ENCODE data around the gene KIF26A. TPM values are rescaled to one million over a fixed set of nuclear protein-coding genes. Genes with fewer than 3 reads are reported as not detected.

Gene KIF26A
- total RNA-seq, 2 donors from 2014 or later, result 2.0 to 3.9 TPM

DNA sequence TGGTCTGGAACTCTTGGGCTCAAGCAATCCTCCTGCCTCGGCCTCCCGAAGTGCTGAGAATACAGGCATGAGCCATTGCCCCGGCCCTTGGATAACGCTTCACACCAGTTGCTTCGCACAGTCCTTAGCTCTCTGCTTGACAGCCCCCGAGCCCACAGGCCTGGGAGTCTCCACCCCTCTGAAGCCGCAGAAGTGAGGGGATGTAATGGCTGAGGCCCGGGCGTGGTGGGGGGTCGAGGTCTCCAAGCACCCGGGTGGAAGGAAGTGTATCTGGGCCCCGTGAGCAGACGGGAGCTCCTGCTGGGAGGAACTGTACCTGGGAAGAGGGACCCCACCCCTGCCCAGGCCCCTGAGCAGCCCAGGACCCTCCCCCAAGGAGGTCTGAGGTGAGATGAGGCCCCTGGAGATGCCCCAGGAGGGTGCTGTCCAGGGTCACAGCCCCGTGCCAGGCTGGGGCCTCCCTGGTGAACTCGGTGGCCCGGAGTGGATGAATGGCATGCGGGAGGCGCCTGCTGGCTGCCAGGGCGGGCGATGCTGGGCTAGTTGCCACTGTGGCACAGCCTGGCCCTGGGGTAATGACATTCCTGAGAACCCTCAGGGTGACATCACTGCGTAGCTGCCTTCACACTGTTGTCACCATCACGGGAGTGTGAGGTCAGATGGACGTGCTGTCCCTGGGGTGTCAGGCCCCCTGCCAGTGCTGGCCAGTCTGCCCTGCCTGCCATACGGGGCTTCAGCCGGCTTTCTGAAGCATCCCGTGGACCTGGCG lies 48.9 kb downstream of the KIF26A start:
- no peaks in the 10 kb centered on the region for H3K4me1 ChIP-seq (ENCODE audit: control insufficient read depth in 1 of 2, low read depth in 2 of 2)
- no peaks in the 10 kb centered on the region for H3K27me3 ChIP-seq (replicated peaks; ENCODE audit: insufficient read depth)
- no peaks in the 10 kb centered on the region for H3K9me3 ChIP-seq
- ATAC-seq (ENCODE audit: insufficient number of reproducible peaks, low FRiP score, low read depth) (no peak), DNase-seq (ENCODE audit: low spot score) (no peak)
- no peak overlapping the region for H3K4me3 ChIP-seq
- H3K36me3 ChIP-seq, result no peaks in the 10 kb centered on the region
- TF ChIP-seq, protein P1, sequence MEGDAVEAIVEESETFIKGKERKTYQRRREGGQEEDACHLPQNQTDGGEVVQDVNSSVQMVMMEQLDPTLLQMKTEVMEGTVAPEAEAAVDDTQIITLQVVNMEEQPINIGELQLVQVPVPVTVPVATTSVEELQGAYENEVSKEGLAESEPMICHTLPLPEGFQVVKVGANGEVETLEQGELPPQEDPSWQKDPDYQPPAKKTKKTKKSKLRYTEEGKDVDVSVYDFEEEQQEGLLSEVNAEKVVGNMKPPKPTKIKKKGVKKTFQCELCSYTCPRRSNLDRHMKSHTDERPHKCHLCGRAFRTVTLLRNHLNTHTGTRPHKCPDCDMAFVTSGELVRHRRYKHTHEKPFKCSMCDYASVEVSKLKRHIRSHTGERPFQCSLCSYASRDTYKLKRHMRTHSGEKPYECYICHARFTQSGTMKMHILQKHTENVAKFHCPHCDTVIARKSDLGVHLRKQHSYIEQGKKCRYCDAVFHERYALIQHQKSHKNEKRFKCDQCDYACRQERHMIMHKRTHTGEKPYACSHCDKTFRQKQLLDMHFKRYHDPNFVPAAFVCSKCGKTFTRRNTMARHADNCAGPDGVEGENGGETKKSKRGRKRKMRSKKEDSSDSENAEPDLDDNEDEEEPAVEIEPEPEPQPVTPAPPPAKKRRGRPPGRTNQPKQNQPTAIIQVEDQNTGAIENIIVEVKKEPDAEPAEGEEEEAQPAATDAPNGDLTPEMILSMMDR (IDR thresholded peaks at IDR 0.05), result no peak
- no peak overlapping the region for H3K27ac ChIP-seq

DNA sequence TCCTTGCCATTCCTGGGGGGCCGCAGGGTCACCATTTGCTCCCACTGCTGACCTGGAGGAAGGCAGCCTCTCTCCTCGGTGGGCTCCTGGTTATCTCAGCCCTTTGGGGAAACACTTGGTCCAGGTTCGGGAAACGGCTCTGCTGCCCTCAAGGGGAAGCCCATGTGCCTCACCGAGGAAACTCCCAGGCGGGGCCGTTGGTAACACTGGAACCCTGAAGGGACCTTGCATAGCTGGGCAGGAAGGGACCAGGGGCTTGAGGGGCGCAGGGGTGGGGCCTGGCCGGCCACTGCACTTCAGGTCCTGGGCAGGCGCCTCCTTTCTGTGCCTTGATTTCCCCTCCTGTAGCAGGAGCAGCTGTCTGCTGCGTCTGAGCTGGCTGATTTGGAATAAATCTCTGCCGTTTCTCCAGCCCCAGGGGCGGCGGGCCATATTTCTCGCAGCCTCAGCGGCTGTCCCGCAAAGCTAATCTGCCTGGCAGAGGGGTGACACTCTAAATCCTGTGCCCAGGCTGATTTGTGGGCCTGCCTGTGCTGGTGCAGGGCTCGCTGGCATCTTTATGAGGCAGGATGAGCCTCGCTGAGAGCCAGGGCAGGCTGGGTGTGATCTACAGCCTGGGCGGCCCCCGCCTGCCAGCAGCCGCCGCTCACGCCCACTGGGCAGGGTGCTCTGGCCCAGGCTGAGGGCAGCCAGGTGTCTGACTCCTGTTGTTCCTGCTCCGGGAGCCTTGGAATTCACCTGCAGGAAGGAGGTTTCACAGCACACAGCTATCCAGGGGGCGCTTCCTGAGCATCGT lies 49.7 kb downstream of the KIF26A start:
- H3K9me3 ChIP-seq, result no peaks in the 10 kb centered on the region
- TF ChIP-seq, protein P1 (IDR thresholded peaks at IDR 0.05), result no peak
- DNase-seq (ENCODE audit: low spot score), result no peak
- no peak overlapping the region for H3K4me3 ChIP-seq
- no peak for ATAC-seq (ENCODE audit: insufficient number of reproducible peaks, low FRiP score, low read depth)
- no peaks in the 10 kb centered on the region for H3K27me3 ChIP-seq (replicated peaks; ENCODE audit: insufficient read depth)
- H3K27ac ChIP-seq, result no peak overlapping the region
- H3K36me3 ChIP-seq, result no peaks in the 10 kb centered on the region
- H3K4me1 ChIP-seq (ENCODE audit: control insufficient read depth in 1 of 2, low read depth in 2 of 2), result no peaks in the 10 kb centered on the region

DNA sequence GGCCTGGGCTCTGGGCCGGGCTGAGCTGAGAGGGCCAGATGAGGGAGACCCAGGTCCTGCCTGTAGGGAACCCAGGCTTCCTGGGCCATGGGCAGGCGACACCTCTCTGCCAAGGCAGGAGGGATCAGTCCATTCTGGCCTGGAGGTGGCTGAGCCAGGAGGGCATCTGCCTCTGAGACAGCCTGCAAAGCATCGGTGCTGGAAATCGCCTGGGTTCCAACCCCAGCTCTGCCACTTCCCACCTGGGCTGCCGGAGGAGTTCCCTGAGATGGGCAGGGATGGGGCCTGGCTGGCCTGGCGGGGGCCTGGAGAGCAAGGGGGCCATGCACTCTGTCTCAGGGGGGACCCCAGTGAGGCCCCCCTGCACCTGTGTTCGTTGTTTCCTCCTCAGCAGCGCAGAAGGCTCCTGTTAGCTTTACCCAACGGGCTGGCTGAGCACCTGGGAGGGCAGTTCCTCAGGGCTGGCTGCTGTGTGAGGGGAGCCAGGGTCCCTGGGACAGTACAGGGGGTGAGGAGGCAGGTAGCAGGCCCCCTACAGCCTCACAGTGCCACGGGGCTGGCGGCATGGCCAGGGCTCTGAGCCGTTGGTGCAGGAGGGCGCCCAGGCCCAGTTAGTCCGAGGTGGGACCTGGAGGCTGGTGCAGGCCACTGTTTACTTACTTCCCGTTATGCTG lies 50.5 kb downstream of the KIF26A start:
- no peaks in the 10 kb centered on the region for H3K9me3 ChIP-seq
- TF ChIP-seq, protein P1 (IDR thresholded peaks at IDR 0.05), result no peak
- H3K27me3 ChIP-seq (replicated peaks; ENCODE audit: insufficient read depth), result no peaks in the 10 kb centered on the region
- DNase-seq (ENCODE audit: low spot score), result no peak
- no peaks in the 10 kb centered on the region for H3K4me1 ChIP-seq (ENCODE audit: control insufficient read depth in 1 of 2, low read depth in 2 of 2)
- no peaks in the 10 kb centered on the region for H3K36me3 ChIP-seq
- H3K4me3 ChIP-seq, result no peak overlapping the region
- H3K27ac ChIP-seq, result no peak overlapping the region
- ATAC-seq (ENCODE audit: insufficient number of reproducible peaks, low FRiP score, low read depth), result no peak

DNA sequence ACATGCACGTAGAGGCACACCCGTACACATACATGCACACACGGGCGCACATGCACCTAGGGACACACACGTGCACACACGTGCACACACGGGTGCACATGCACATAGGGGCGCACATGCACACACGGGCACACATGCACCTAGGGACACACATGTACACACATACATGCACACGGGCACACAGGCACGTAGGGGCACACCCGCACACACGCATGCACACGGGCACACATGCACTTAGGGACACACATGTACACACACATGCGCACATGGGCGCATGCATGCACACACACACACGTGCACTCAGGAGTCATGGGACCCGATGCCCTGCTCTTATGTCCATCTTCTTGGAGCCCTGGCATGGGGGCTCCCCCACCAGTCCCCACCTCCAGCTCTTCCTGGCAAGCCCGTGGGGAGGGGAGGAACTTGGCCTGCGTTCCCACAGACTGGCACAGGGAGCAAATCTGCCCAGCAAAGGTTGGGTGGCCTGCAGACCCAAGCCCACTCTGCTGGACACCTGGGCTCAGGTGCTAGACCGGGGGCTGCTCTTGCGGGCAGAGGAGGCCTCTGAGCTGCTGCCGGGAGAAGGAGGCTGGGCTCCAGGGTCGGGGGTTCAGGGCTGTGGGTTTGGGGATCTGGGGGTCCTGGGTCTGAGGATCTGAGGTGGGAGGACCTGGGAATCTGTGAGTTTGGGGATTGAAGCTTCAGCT lies 51.4 kb downstream of the KIF26A start:
- Histone ChIP-seq H3K27ac (no peak overlapping the region), H3K9me3 (no peaks in the 10 kb centered on the region), H3K4me1 (ENCODE audit: control insufficient read depth in 1 of 2, low read depth in 2 of 2) (no peaks in the 10 kb centered on the region), H3K36me3 (no peaks in the 10 kb centered on the region), H3K27me3 (replicated peaks; ENCODE audit: insufficient read depth) (no peaks in the 10 kb centered on the region), H3K4me3 (no peak overlapping the region)
- DNase-seq (ENCODE audit: low spot score) (no peak), ATAC-seq (ENCODE audit: insufficient number of reproducible peaks, low FRiP score, low read depth) (no peak)
- TF ChIP-seq, protein P1 (IDR thresholded peaks at IDR 0.05), result no peak

Data from thoracic aorta (tissue), 2 donors.